Measurements from ENCODE around the gene NABP1. TPM values are rescaled to one million over a fixed set of nuclear protein-coding genes. Genes with fewer than 3 reads are reported as not detected.

NABP1 gene
- total RNA-seq, 4 donors from 2014 or later = 11.4 to 26.6 (median 22.2) TPM

DNA sequence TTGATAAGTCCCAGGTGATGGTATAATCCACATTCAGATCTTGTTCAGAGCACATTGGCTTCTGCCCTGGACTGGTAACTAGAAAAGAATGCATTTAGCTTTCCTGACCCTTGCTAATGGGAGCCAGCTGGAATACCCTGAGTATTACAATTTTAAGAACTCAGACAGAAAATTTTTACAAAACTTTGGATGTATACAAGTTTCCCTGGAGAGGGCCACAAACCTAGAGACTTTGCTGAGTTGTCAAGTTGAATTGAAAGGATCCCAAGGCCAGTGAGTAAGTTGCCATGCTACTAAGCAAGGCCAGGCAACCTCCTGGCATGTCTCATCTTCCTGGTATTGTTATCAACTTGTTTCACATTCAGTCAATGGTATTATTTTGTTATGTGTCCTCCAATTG is 20.0 kb upstream of the NABP1 start:
- TF ChIP-seq POLR2A (IDR thresholded peaks at IDR 0.05) (no peak), EP300 (IDR thresholded peaks at IDR 0.05) (no peak)
- TF ChIP-seq, protein P1, sequence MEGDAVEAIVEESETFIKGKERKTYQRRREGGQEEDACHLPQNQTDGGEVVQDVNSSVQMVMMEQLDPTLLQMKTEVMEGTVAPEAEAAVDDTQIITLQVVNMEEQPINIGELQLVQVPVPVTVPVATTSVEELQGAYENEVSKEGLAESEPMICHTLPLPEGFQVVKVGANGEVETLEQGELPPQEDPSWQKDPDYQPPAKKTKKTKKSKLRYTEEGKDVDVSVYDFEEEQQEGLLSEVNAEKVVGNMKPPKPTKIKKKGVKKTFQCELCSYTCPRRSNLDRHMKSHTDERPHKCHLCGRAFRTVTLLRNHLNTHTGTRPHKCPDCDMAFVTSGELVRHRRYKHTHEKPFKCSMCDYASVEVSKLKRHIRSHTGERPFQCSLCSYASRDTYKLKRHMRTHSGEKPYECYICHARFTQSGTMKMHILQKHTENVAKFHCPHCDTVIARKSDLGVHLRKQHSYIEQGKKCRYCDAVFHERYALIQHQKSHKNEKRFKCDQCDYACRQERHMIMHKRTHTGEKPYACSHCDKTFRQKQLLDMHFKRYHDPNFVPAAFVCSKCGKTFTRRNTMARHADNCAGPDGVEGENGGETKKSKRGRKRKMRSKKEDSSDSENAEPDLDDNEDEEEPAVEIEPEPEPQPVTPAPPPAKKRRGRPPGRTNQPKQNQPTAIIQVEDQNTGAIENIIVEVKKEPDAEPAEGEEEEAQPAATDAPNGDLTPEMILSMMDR (IDR thresholded peaks at IDR 0.05) = no peak
- Histone ChIP-seq H3K27me3 (no peaks in the 10 kb centered on the region), H3K4me3 (no peak overlapping the region), H3K36me3 (no peaks in the 10 kb centered on the region), H3K27ac (peak overlapping the region in 1 of 4 donors; percentile 18), H3K4me1 (peaks cover 0 to 12% (median 0%) of the 10 kb centered on the region in 4 donors), H3K9me3 (no peaks in the 10 kb centered on the region)
- no peak for DNase-seq (ENCODE audit: low spot score in 2 of 2)

DNA sequence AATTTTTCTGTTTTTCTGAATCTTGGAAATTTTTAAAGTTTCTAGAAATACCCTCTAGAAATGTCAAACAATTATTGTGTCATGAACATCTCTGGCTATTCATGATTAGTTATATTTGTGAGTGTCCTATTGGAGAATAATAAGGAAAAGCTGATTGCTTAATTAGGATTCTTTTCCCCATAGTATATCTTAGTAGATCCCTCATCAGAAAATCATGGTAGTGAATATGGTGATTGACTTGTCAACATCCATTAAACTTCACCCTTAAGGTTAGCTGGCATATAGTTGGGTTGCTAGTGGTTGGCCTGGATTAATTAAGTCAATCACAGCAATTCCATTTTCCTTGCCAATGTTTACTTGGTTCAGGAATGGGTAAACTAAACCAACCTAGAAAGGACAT is 18.7 kb upstream of the NABP1 start:
- H3K4me1 ChIP-seq = peaks cover 0 to 12% (median 0%) of the 10 kb centered on the region in 4 donors
- H3K27ac ChIP-seq = no peak overlapping the region
- TF ChIP-seq EP300 (IDR thresholded peaks at IDR 0.05) (no peak), POLR2A (IDR thresholded peaks at IDR 0.05) (no peak)
- TF ChIP-seq, protein P1 (IDR thresholded peaks at IDR 0.05) = no peak
- H3K9me3 ChIP-seq = no peaks in the 10 kb centered on the region
- no peaks in the 10 kb centered on the region for H3K27me3 ChIP-seq
- no peak for DNase-seq (ENCODE audit: low spot score in 2 of 2)
- no peaks in the 10 kb centered on the region for H3K36me3 ChIP-seq
- H3K4me3 ChIP-seq = no peak overlapping the region

DNA sequence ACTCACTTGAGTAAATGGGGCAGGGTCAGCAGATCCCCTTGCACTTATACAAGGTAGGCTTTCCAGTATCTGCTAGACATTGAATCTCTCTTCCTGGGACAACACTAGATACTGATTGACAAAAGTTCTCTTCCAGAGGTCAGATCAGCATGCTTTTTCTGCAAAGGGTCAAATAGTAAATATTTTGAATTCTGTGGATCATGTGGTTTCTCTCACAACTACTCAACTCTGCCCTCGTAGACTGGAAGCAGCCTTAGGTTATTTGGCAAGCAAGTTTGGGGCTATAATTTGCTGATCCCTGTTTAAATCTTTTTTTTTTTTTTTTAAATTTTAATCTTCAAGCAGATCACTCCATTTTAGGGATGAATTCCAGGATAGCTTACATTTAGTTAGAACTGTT is 17.4 kb upstream of the NABP1 start:
- TF ChIP-seq EP300 (IDR thresholded peaks at IDR 0.05) (no peak), POLR2A (IDR thresholded peaks at IDR 0.05) (no peak)
- TF ChIP-seq, protein P1 (IDR thresholded peaks at IDR 0.05) = no peak
- 25 to 31% methylated on average over 1 of the region's 1 CpG for WGBS, 2 donors
- DNase-seq (ENCODE audit: low spot score in 2 of 2) = no peak
- Histone ChIP-seq H3K4me1 (peaks cover 0 to 12% (median 0%) of the 10 kb centered on the region in 4 donors), H3K27me3 (no peaks in the 10 kb centered on the region), H3K4me3 (no peak overlapping the region), H3K27ac (no peak overlapping the region), H3K36me3 (no peaks in the 10 kb centered on the region), H3K9me3 (no peaks in the 10 kb centered on the region)

DNA sequence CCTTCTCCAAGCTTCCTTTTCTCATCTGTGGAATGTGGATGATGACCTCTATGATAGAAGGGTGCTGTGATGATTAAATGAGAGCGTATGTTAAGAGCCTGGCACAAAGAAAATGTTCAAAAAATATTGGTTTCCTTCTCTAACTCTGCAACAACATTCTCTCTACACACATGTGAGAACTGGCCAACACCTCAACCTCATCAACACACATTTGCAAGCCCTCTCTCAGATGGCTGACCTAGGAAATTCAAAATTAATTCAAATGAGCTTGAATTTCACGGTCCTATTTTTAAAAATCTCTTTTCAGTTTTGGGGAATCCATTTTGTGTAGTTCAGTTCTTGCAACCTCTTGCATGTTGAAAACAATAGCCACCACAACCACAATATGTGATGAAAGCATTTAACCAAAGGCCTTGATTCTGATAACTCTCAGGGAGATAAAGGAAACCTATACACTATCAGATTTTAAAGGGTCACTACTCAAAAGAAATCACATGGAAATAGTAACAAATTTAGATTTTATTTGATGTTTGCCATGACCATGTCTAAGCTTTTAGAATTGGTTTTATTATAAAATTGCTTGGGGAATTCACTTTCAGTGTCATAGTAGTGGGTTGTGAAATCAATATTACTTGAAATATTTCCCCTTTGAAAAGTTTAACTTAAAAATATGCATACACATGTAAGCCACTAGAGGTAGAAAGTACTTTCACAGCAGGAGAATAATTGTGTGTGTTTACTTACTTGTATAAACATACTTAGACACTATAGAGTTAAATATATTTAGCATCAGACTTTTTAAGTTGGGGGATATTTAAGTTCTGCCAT is 16.6 kb upstream of the NABP1 start:
- TF ChIP-seq, protein P1 (IDR thresholded peaks at IDR 0.05) = no peak
- no peak for TF ChIP-seq POLR2A (IDR thresholded peaks at IDR 0.05)
- TF ChIP-seq EP300 (IDR thresholded peaks at IDR 0.05) = no peak
- Histone ChIP-seq H3K9me3 (no peaks in the 10 kb centered on the region), H3K4me1 (peaks cover 0 to 9% (median under 1%) of the 10 kb centered on the region in 4 donors), H3K36me3 (no peaks in the 10 kb centered on the region), H3K27me3 (no peaks in the 10 kb centered on the region), H3K4me3 (no peak overlapping the region), H3K27ac (no peak overlapping the region)
- 77 to 88% methylated on average over 2 of the region's 2 CpGs for WGBS, 2 donors
- DNase-seq (ENCODE audit: low spot score in 2 of 2) = no peak

DNA sequence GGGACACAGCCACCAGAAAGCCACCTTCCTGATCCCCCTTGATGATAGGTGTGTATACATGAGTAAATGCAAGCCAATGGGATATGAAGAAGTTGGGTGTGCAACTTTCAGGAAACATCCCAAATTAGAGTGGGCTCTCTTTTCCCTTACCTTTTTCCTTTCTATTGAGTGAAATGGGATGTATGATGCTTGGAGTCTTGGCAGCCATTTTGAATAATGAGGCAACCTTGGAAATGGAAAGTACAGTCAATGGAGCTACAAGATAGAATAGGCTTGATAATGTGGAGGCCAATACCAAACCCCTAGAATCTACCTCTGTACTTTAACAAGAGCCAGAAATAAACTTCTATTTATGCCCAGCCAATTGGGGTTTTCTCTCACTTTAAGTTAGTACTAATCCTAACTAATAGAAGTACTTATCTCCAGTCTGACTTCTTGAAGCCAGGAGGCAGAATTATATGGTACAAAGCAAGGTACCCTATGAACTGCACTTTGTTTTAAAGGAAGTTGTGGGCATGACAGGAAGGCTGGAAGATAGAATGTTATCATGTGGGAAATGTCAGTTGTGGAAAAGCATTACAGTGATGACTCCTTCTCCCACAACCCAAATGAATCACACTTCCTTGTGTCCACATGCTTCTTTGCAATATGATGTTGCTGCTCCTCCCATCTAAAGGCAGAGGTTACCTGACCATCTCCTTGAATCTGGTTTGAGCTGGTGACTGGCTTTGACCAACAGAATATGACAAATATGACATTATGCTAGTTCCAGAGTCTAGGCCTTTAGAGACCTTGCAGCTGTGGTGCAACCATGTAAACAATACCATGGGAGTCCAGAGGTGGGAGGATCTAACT is 12.9 kb upstream of the NABP1 start:
- Histone ChIP-seq H3K9me3 (no peaks in the 10 kb centered on the region), H3K4me3 (no peak overlapping the region), H3K27ac (no peak overlapping the region), H3K36me3 (no peaks in the 10 kb centered on the region), H3K4me1 (peaks cover 0 to 5% (median 3%) of the 10 kb centered on the region in 4 donors), H3K27me3 (no peaks in the 10 kb centered on the region)
- no peak for DNase-seq (ENCODE audit: low spot score in 2 of 2)
- TF ChIP-seq, protein P1 (IDR thresholded peaks at IDR 0.05) = no peak
- TF ChIP-seq EP300 (IDR thresholded peaks at IDR 0.05) (no peak), POLR2A (IDR thresholded peaks at IDR 0.05) (no peak)

Measured in tibial nerve (tissue), 4 donors.